Naive thymus-derived CD4-positive, alpha-beta T cell (primary cell): ENCODE measurements around the gene GPATCH1. TPM values are rescaled to one million over a fixed set of nuclear protein-coding genes. Genes with fewer than 3 reads are reported as not detected.
A peak's percentile ranks its signal among the peaks of the same experiment; 100 is the strongest.

Experiments used
- ATAC-seq: fragments of 150-1000 bp; cut with Tn5 transposase; 2 replicates; pipeline ENCODE4 v1.10.0; 2021; ENCODE audit warnings: mild to moderate bottlenecking, moderate library complexity
- CTCF ChIA-PET: fragments of 350-600 bp; sonication (Branson Sonifier 250); formaldehyde crosslinking; loops from one replicate; lab custom pipeline; 2021; ENCODE audit warnings: antibody characterized with exemption; lab: Charles Lee
- POLR2A ChIA-PET: fragments of 350-600 bp; sonication (Branson Sonifier 250); formaldehyde crosslinking; loops from one replicate; lab custom pipeline; 2021; ENCODE audit warnings: antibody characterized with exemption, inconsistent platforms; lab: Charles Lee
- DNase-seq, 9 donors: peaks; one replicate each; pipeline versions ENCODE4 v3.0.0 to v3.0.0-alpha.2; 2020 to 2022; ENCODE audit warnings: mixed read lengths in 1 of 9
- H3K27ac ChIP-seq: one replicate; pipeline ENCODE4 v1.7.0; 2013; ENCODE audit warnings: mild to moderate bottlenecking, low read depth, low read length, moderate library complexity
- H3K27me3 ChIP-seq, 2 donors: one replicate each; pipeline ENCODE4 v1.7.0; 2013; ENCODE audit warnings: low read length in 2 of 2, mild to moderate bottlenecking in 2 of 2, moderate library complexity in 2 of 2; ENCODE audit not compliant: control insufficient read depth in 2 of 2, insufficient read depth in 2 of 2
- H3K36me3 ChIP-seq, 3 experiments: 1 replicate in 2 of 3; 2 replicates in 1 of 3; pipeline ENCODE4 v1.7.0; 2013; ENCODE audit warnings: low read length in 3 of 3, mild to moderate bottlenecking in 3 of 3, moderate library complexity in 1 of 3; ENCODE audit not compliant: insufficient read depth in 3 of 3, control insufficient read depth in 2 of 3
- H3K4me1 ChIP-seq, 2 donors: one replicate each; pipeline ENCODE4 v1.7.0; 2013; ENCODE audit warnings: low read length in 2 of 2, mild to moderate bottlenecking in 2 of 2, moderate library complexity in 1 of 2; ENCODE audit not compliant: control insufficient read depth in 2 of 2, insufficient read depth in 2 of 2
- H3K4me3 ChIP-seq: 2 replicates; pipeline ENCODE4 v1.7.0; 2013; ENCODE audit warnings: mild to moderate bottlenecking, low read length
- H3K9me3 ChIP-seq, 3 experiments: 1 replicate in 2 of 3; 2 replicates in 1 of 3; pipeline ENCODE4 v1.7.0; 2013; ENCODE audit warnings: low read length in 3 of 3; ENCODE audit not compliant: control insufficient read depth in 2 of 3
- H3K27ac Mint-ChIP-seq, 9 donors: one replicate each; pipeline ENCODE4 v1.8.0; 2020 to 2022; ENCODE audit warnings: mixed read lengths in 9 of 9, mild to moderate bottlenecking in 8 of 9, moderate library complexity in 5 of 9, inconsistent platforms in 2 of 9
- H3K27me3 Mint-ChIP-seq, 5 donors: one replicate each; pipeline ENCODE4 v1.8.0; 2021 to 2022; ENCODE audit warnings: mixed read lengths in 5 of 5, mild to moderate bottlenecking in 1 of 5
- H3K36me3 Mint-ChIP-seq, 5 donors: one replicate each; pipeline ENCODE4 v1.8.0; 2020 to 2022; ENCODE audit warnings: mixed read lengths in 5 of 5, mild to moderate bottlenecking in 3 of 5, inconsistent platforms in 1 of 5
- H3K4me1 Mint-ChIP-seq, 7 donors: one replicate each; pipeline ENCODE4 v1.8.0; 2020 to 2022; ENCODE audit warnings: mixed read lengths in 7 of 7, mild to moderate bottlenecking in 3 of 7, inconsistent platforms in 1 of 7
- H3K4me3 Mint-ChIP-seq, 10 donors: one replicate each; pipeline ENCODE4 v1.8.0; 2020 to 2022; ENCODE audit warnings: mild to moderate bottlenecking in 10 of 10, mixed read lengths in 10 of 10, moderate library complexity in 6 of 10, inconsistent platforms in 2 of 10
- H3K9me3 Mint-ChIP-seq, 11 donors: one replicate each; pipeline ENCODE4 v1.8.0; 2020 to 2022; ENCODE audit warnings: mixed read lengths in 11 of 11, mild to moderate bottlenecking in 4 of 11, inconsistent platforms in 1 of 11, moderate library complexity in 1 of 11
- intact Hi-C, 2 donors: fragments of 100-400 bp; cut with micrococcal nuclease; formaldehyde crosslinking; loops; one replicate each; pipeline ENCODE4 v1.15.1; 2023
- polyA plus RNA-seq, 2 donors: library from polyadenylated mRNA; unstranded; fragments of 300-500 nt; fragmentation: Illumina TruSeq; gene quantifications; one replicate each; pipeline ENCODE4 v1.2.3, GENCODE V29; 2021
- total RNA-seq, 6 experiments: library from RNA in 5 of 6; stranded (reverse) in 5 of 6; gene quantifications; 1 replicate in 5 of 6; 2 replicates in 1 of 6; pipeline ENCODE4 v1.2.3 and lab custom pipeline; 2021 to 2026

GPATCH1 gene
- total and polyA plus RNA-seq, 7 experiments from 2014 or later, result 4.6 to 20.0 (median 11.8) TPM

DNA sequence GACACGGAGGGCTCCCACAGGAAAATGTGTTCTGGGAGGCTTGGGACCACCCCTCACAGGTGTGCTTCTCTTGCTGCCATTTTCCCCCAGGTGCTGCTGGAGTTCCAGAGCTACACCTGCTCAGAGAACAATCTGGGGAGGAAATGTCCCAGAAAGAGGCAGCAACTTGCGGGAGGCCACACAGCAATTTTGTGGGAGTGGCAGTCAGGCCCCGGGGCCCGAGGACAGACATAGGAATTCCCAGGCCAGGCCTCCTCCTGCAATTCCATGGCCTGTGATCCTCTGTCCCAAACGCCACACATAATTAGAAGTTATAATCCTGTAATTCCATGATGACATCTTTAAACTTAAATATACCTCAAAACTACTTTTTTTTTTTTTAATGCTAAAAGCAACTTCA lies 18.1 kb upstream of the GPATCH1 start:
- H3K36me3 ChIP-seq, result no peaks in the 10 kb centered on the region
- H3K4me1 ChIP-seq, result no peaks in the 10 kb centered on the region
- Mint-ChIP-seq H3K4me3 (peak overlapping the region in 5 of 10 donors; percentile 21 to 80 (median 45)), H3K9me3 (no peaks in the 10 kb centered on the region), H3K36me3 (peaks cover 0 to 3% (median 0%) of the 10 kb centered on the region in 5 donors), H3K27me3 (peaks cover 27 to 39% (median 36%) of the 10 kb centered on the region in 5 donors), H3K27ac (no peak overlapping the region), H3K4me1 (peaks cover 0 to 13% (median 2%) of the 10 kb centered on the region in 7 donors)
- ATAC-seq, result no peak
- H3K9me3 ChIP-seq, result no peaks in the 10 kb centered on the region
- no peak for DNase-seq
- H3K27ac ChIP-seq, result no peak overlapping the region
- CTCF ChIA-PET, result no interaction called here
- POLR2A ChIA-PET, result no interaction called here
- no peaks in the 10 kb centered on the region for H3K27me3 ChIP-seq
- intact Hi-C loops, result no loop called here
- H3K4me3 ChIP-seq, result no peak overlapping the region

DNA sequence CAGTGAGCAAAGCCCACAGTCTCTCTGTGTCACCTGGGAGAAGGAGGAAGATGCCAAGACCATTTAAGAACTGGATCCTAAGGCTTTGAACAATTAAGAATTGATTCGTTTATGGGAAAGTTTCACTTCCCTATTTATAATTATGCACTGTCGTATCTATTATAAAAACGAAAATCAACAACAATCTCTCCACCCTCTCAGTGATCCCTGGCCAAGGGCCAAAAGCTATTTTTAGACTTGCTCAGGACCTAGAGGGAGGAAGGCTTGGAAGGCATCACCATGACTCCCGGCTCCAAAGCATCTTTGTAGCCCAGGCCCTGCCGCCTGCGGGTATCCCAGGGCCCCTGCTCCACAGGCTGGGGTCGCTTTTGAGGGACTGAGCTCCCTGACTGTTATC lies 17.6 kb upstream of the GPATCH1 start:
- Histone ChIP-seq H3K36me3 (no peaks in the 10 kb centered on the region), H3K27ac (no peak overlapping the region), H3K4me1 (no peaks in the 10 kb centered on the region), H3K9me3 (no peaks in the 10 kb centered on the region), H3K27me3 (no peaks in the 10 kb centered on the region), H3K4me3 (no peak overlapping the region)
- POLR2A ChIA-PET, result no interaction called here
- Mint-ChIP-seq H3K4me3 (peak overlapping the region in 8 of 10 donors; percentile 21 to 80 (median 47)), H3K36me3 (peaks cover 0 to 3% (median 0%) of the 10 kb centered on the region in 5 donors), H3K4me1 (peaks cover 0 to 13% (median 2%) of the 10 kb centered on the region in 7 donors), H3K9me3 (no peaks in the 10 kb centered on the region), H3K27me3 (peaks cover 27 to 39% (median 36%) of the 10 kb centered on the region in 5 donors), H3K27ac (no peak overlapping the region)
- intact Hi-C loops, result no loop called here
- ATAC-seq (no peak), DNase-seq (no peak)
- CTCF ChIA-PET, result no interaction called here

DNA sequence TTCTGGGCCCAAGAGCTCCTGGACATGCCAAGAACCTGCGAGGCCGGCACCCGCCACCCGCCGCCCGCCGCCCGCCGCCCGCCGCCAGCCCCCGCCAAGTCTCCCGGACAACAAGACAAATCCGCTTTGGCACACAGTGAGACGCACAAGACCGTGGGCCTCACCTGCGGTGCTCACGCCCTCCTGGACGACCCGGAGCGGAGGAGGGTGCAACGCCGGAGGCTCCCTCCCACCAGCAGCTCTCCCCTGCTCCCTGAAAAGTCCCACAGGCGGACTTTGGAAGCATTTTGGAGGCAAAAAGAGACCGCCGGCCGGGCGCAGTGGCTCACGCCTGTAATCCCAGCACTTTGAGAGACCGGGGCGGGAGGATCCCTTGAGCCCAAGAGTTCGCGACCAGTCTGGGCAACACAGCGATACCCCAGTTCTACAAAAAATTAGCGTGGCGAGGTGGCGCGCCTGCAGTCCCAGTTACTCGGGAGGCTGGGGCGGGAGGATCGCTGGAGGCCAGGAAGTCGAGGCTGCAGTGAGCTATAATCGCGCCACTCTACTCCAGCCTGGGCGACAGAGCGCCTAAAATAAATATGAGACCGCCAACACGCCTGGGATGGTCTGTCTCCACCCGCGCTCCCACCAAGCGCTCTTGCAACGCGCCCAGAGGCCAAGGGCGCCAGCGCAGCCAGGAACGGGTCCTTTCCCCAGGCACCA lies 17.1 kb upstream of the GPATCH1 start:
- DNase-seq (peak in 1 of 9 donors; percentile 2), ATAC-seq (no peak)
- H3K9me3 Mint-ChIP-seq, result no peaks in the 10 kb centered on the region
- no peaks in the 10 kb centered on the region for H3K27me3 ChIP-seq
- no peak overlapping the region for H3K4me3 ChIP-seq
- peaks cover 27 to 39% (median 36%) of the 10 kb centered on the region in 5 donors for H3K27me3 Mint-ChIP-seq
- no peaks in the 10 kb centered on the region for H3K4me1 ChIP-seq
- H3K36me3 Mint-ChIP-seq, result peaks cover 0 to 3% (median 0%) of the 10 kb centered on the region in 5 donors
- ChIA-PET CTCF (no interaction called here), POLR2A (no interaction called here)
- H3K36me3 ChIP-seq, result no peaks in the 10 kb centered on the region
- H3K9me3 ChIP-seq, result no peaks in the 10 kb centered on the region
- no peak overlapping the region for H3K27ac ChIP-seq
- peaks cover 0 to 13% (median 2%) of the 10 kb centered on the region in 7 donors for H3K4me1 Mint-ChIP-seq
- peak overlapping the region; percentile 36 to 80 (median 64) for H3K4me3 Mint-ChIP-seq
- intact Hi-C loops, result no loop called here
- H3K27ac Mint-ChIP-seq, result no peak overlapping the region

DNA sequence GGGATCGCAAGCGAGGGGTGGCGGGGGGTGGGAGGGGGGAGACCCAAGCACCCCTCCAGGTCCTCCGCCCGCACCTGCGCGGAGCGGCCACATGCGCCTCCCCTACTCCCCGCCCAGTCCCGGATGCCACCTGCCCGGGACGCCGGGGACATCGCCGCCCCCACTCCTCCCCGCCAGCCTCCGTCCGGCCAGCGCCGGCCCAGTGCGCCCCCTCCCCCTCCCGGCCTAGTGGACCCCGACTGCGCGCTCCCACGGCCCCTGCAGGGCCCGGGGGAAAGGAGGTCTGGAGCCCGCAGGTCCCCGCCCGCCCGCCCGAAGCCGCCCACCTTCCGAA lies 16.6 kb upstream of the GPATCH1 start:
- H3K36me3 Mint-ChIP-seq, result peaks cover 0 to 3% (median 0%) of the 10 kb centered on the region in 5 donors
- H3K27me3 Mint-ChIP-seq, result peaks cover 27 to 38% (median 33%) of the 10 kb centered on the region in 5 donors
- H3K4me3 ChIP-seq, result no peak overlapping the region
- H3K4me1 Mint-ChIP-seq, result peaks cover 0 to 13% (median 2%) of the 10 kb centered on the region in 7 donors
- DNase-seq (peak in 4 of 9 donors; percentile 6 to 43 (median 9)), ATAC-seq (peak; percentile 63)
- no peaks in the 10 kb centered on the region for H3K36me3 ChIP-seq
- peak overlapping the region in 9 of 10 donors; percentile 55 to 80 (median 69) for H3K4me3 Mint-ChIP-seq
- no peaks in the 10 kb centered on the region for H3K4me1 ChIP-seq
- no peaks in the 10 kb centered on the region for H3K9me3 ChIP-seq
- intact Hi-C loops, result no loop called here
- ChIA-PET POLR2A (no interaction called here), CTCF (no interaction called here)
- H3K27me3 ChIP-seq, result no peaks in the 10 kb centered on the region
- H3K27ac Mint-ChIP-seq, result no peak overlapping the region
- H3K27ac ChIP-seq, result no peak overlapping the region
- H3K9me3 Mint-ChIP-seq, result no peaks in the 10 kb centered on the region

DNA sequence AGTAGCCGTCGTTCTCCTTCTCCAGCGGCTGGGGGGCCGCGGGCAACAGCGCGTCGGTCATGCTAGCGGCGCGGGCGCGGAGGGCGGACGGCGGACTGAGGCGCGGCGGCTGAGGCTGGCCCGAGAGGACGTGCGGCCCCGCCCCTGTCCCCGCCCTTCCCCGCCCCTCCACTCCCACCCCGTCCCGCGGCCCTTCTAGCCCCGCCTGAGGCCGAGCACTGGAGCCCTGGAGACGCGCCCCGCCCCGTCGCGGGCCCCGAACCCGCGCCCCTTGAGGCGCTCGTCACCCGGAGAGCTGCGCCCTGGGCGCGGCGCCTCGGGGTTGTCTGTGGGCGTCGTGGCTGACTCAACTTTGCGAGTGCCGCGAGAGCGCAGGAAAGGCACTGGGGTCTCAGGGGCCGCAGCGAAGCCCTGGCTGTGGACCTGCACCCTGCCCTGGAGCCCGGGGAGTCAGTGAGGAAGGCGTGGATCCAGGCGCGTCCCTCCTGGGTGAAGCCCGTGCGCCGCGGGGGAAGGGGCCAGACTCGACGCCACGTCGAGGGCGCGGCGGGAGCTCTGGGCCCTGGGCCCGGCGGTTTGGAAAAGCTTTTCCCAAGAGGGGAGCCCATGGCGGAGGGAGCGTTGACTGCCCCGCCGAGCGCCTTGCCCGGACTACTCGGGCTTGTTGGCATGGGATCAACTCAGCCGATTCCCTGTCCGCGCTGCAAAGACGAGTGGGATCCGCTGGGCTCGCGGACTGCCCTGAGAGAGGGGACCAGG lies 16.0 kb upstream of the GPATCH1 start, which contains the start of gene RHPN2:
RHPN2 (minus strand) TSS at position 97 of the 759 bp plus-strand sequence; CDS start at position 61, 36 bp downstream.
- H3K4me1 ChIP-seq, result no peaks in the 10 kb centered on the region
- no peaks in the 10 kb centered on the region for H3K27me3 ChIP-seq
- ChIA-PET POLR2A (no interaction called here), CTCF (no interaction called here)
- Mint-ChIP-seq H3K36me3 (no peaks in the 10 kb centered on the region), H3K4me3 (peak within 1 kb of the TSS; percentile 36 to 80 (median 64)), H3K4me1 (peaks cover 0 to 13% (median 2%) of the 10 kb centered on the region in 7 donors), H3K27me3 (peaks cover 26 to 38% (median 28%) of the 10 kb centered on the region in 5 donors), H3K9me3 (no peaks in the 10 kb centered on the region), H3K27ac (no peak within 1 kb of the TSS)
- no peak within 1 kb of the TSS for H3K4me3 ChIP-seq
- ATAC-seq, result peak; percentile 75
- DNase-seq, result peak in 6 of 9 donors; percentile 5 to 72 (median 12)
- no peak within 1 kb of the TSS for H3K27ac ChIP-seq
- intact Hi-C loops, result no loop called here
- H3K36me3 ChIP-seq, result no peaks in the 10 kb centered on the region
- no peaks in the 10 kb centered on the region for H3K9me3 ChIP-seq

DNA sequence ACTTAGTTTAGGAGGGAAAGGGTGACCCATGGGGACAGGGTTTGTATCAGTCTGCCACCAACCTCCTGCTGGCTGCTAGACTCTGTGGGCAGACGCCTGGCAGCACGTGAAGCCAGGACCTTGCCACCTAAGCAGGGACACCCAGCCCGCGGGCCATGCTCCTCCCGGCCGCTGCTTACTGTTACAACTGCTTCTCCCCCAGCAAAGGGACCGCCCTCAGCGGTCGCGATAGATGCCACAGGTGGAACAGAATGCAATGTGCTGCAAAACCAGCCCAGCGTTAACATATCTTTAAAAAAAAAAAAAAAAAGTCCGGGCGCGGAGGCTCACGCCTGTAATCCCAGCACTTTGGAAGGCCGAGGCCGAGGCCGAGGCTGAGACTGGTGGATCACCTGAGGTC lies 14.4 kb upstream of the GPATCH1 start:
- Histone ChIP-seq H3K9me3 (no peaks in the 10 kb centered on the region), H3K4me3 (no peak overlapping the region), H3K27me3 (no peaks in the 10 kb centered on the region), H3K27ac (no peak overlapping the region), H3K4me1 (no peaks in the 10 kb centered on the region), H3K36me3 (no peaks in the 10 kb centered on the region)
- Mint-ChIP-seq H3K27ac (peak overlapping the region in 2 of 9 donors; percentile 28 to 79), H3K27me3 (peaks cover 15 to 30% (median 19%) of the 10 kb centered on the region in 5 donors), H3K36me3 (no peaks in the 10 kb centered on the region), H3K9me3 (no peaks in the 10 kb centered on the region), H3K4me3 (peak overlapping the region; percentile 31 to 80 (median 62)), H3K4me1 (peaks cover 0 to 13% (median 2%) of the 10 kb centered on the region in 7 donors)
- no peak for DNase-seq
- POLR2A ChIA-PET, result no interaction called here
- intact Hi-C loops, result no loop called here
- no peak for ATAC-seq
- CTCF ChIA-PET, result no interaction called here
